ENCODE data around the gene SLC6A6. TPM values are rescaled to one million over a fixed set of nuclear protein-coding genes. Genes with fewer than 3 reads are reported as not detected.

SLC6A6 gene
- polyA plus RNA-seq, 3 donors, result 17.3 to 26.9 (median 18.8) TPM

GRCh38 chr3:14487086-14487485 is 84.7 kb downstream of the SLC6A6 start:
- DNase-seq (ENCODE audit: extremely low read depth in 1 of 11, low read depth in 9 of 11, low spot score in 4 of 11), result no peak

DNA sequence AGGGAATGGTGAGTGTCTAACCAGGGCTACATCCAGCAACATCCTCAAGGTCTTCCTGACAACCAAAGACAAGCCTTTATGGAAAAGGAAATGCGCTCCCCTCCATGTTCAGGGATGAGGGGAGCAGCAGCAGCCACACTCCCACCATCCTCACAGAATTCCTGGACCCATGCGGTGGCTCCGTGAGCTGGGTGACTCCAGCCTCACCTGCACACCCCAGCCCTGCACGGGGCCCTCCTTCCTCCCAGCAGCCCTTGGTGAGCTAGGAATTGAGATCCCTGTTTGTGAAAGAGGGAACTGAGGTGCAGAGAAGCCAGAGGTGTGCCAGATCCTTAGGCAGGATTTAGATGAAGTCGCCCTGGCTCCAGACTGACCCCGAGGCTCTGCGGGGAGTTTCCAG is 85.4 kb downstream of the SLC6A6 start:
- no peak for DNase-seq (ENCODE audit: extremely low read depth in 1 of 11, low read depth in 9 of 11, low spot score in 4 of 11)

DNA sequence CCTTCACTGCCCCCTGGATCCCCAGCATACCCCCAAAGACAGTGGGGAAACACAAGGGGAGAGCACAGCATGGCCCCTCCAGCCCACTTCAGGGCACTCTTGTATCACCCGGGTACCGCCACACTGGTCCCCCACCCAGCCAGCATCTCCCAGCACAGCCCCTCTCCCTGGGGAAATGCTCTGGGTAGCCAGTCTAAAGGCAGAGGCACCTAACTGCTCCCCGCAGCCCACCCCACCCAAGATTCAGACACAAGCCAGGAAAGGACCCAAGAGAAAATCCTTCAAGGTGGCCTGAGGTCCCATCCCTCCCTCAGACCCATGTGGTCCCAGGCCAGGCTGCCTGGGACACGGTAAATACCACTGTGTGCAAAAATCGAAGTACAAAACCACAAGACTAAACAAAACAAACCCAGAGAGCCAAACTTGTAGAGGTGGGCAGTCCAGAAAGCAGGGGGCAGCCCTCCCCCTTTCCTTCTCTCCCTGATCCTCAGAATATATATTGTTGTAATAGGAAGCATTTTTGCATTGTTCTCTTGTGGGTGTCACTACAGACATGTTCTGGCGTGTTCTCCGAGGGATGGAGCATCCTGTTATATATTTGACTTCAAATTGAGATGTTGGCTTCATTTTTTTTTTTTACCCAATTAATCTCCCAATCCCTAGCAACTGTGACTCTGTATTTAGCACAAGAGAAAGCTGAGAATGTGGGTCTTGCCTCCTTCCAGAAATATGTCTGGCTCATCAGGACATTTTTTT is 86.1 kb downstream of the SLC6A6 start:
- DNase-seq (ENCODE audit: extremely low read depth in 1 of 11, low read depth in 9 of 11, low spot score in 4 of 11), result no peak

DNA sequence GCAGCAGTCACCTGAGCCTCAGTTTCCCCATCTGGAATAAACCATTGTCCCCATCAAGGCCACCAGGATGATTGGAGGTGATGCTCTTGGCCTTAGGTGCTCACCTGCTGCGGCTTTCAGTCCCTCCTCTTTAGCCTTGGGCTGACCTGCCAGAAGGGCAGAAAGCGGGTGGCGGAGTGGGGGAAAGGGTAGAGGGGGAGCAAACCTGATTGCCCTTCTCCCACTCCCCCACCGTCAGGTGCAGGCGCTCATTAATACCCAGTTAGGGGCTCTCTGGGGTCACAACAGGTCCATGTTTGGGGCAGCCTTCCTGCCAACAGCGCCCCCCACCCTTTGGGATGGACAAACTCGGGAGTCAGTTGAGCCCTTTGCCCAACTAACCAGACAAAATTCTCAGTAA is 87.2 kb downstream of the SLC6A6 start:
- no peak for DNase-seq (ENCODE audit: extremely low read depth in 1 of 11, low read depth in 9 of 11, low spot score in 4 of 11)

DNA sequence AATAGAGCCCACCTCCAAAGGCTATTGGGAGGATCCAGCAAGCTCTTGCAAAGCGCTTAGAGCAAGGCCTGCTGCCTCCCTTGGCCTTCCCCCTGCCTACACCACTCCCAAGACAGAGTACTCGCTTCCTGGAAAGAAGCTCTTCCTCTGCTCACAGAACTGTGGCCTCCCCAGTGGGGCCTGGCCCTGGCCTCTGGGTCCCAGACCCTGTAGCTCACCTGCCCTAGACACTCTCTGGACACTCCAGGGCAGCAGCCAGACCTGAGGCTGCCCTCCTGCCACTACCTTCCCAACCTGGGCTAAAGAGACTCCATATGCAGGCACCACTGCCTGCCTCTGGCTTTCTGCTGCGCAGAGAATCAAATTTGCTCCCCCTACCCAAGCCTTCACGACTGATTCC is 87.8 kb downstream of the SLC6A6 start:
- DNase-seq (ENCODE audit: extremely low read depth in 1 of 11, low read depth in 9 of 11, low spot score in 4 of 11), result no peak

DNA sequence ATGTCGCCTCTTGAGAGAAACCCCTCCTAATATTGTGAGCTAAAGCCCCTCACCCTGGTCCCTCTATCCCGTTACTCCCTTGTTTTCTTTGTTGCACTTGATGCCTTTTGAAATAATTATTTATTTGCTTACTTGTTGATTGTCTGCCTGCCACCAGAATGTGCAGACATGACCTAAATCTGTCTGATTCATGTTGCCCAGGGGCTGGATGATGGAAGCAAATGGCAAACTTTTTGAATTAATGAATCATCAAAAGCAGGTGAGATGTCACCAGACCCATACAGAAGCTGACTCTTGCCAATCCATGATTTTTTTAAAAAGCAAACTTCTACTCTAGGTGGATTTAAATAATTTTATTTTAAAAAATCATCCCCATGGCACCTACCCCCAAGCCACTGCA is 88.4 kb downstream of the SLC6A6 start:
- DNase-seq (ENCODE audit: extremely low read depth in 1 of 11, low read depth in 9 of 11, low spot score in 4 of 11), result no peak

- DNase-seq (ENCODE audit: extremely low read depth in 1 of 11, low read depth in 9 of 11, low spot score in 4 of 11), result no peak
Measured at GRCh38 chr3:14491396-14492190, 89.2 kb downstream of the SLC6A6 start.

DNA sequence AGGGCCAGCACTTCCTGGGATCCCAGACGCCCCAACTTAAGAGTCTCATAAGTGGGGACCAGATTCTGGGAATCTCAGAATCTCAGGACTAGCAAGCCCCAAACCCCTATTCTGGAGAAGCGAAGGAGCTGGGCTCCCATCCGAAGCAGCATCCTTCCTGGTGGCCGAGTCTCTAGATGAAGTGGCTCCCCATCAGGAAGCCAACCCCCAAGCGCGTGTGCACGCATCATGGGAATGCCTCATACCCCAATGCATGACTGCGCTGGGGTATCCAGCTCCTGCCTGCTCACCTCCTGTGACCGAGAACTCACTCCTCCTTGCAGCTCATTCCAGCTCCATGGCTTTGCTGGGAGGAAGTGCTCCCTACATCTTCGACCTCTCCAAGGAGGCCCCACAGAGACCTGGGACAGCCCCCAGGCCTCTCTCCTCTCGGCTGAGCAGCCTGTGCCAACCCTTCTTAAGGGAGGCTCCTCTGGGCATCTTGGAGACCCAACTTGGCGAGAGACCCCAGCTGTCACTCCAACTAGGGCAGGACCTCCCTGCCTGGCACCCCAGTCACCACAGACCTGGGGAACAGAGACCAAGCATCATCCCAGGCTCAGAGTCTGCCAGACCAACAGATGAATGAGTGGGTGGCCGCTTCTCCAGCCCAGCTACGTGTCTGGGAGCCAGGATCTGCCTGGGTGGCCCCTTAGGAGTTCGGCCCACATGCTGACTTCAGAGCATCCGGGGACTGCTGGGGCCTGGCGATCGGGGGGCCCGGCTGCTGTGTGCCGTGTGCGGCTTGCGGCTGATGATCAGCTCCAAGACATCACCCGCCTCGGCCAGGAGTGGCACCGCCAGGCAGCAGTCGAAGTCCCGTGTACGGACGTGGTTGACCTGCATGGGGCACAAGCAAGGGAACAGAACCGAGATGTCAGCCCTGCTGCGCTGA is 90.8 kb downstream of the SLC6A6 start:
- no peak for DNase-seq (ENCODE audit: extremely low read depth in 1 of 11, low read depth in 9 of 11, low spot score in 4 of 11)

DNA sequence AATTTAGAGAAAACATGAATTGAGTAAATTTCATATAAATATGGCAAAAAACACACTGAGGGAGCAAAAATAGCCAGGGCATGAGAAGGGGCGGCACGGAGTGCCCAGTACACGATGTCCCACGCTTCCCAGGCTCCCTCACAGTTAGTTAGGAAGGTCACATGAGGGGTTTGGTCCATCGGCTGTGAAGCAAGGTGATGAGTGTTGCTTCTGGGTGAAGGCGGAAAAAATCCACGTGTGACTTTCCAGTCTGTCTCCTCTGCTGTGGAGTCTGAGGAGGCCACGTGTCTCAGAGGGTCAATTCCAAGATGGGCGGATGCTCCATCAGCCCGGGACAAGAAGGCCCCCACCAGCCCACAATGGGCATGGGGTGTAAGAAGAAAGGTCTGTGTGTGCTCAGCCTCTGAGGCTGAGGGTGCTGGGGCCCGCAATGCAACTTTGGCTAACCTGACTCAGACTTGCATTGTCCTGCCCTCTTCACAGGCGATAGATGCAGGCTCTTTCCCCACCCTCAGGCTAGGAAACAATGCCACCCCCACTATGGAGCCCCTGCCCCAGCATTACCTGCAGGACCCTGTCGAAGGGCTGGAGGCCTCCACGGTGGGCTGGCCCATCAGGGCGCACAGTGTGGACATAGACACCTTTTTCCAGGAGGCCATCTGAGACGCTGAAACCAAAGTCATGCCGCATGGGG is 92.0 kb downstream of the SLC6A6 start:
- DNase-seq (ENCODE audit: extremely low read depth in 1 of 11, low read depth in 9 of 11, low spot score in 4 of 11), result no peak

DNA sequence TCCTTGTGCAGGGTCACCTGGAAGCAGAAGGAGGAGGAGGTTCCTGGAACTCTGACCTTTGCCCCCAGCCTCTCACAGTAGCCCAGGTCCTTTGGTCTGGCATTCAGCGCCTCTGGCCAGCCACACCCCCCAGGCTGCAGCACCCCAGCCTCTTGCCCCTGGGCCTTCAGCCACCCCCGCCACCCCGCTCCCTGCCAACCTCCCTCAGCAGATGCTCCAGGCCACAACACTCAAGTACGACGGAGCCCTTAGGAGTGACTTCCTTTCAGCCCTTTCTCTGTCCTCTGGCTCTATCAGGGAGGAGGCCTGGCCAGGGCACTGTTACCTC is 92.5 kb downstream of the SLC6A6 start:
- DNase-seq (ENCODE audit: extremely low read depth in 1 of 11, low read depth in 9 of 11, low spot score in 4 of 11), result no peak

DNA sequence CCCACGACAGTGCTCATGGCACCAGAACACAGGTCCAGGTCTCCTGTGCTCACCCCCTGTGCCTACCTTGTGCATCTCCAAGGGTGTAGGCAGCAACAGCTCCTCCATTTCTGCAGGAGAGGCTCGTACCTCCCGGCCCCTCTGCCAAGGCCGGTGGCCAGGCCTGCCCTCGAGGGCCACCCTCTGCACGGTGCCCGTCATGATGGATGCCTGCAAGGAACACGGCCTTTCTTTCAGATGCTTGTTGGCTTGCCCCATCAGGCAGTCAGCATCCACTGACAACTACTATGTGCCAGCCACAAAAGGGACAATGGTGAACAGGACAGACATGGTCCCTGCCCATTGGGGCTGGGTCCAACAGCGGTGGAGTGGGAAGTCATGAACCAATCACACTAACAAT is 93.9 kb downstream of the SLC6A6 start:
- DNase-seq (ENCODE audit: extremely low read depth in 1 of 11, low read depth in 9 of 11, low spot score in 4 of 11), result no peak

GRCh38 chr3:14497321-14497720 is 94.9 kb downstream of the SLC6A6 start:
- no peak for DNase-seq (ENCODE audit: extremely low read depth in 1 of 11, low read depth in 9 of 11, low spot score in 4 of 11)

- no peak for DNase-seq (ENCODE audit: extremely low read depth in 1 of 11, low read depth in 9 of 11, low spot score in 4 of 11)
Measured at GRCh38 chr3:14502472-14502871, 100.1 kb downstream of the SLC6A6 start.

GRCh38 chr3:14503033-14503705 is 100.8 kb downstream of the SLC6A6 start:
- DNase-seq (ENCODE audit: extremely low read depth in 1 of 11, low read depth in 9 of 11, low spot score in 4 of 11), result no peak

GRCh38 chr3:14503706-14504065 is 101.3 kb downstream of the SLC6A6 start:
- no peak for DNase-seq (ENCODE audit: extremely low read depth in 1 of 11, low read depth in 9 of 11, low spot score in 4 of 11)

DNA sequence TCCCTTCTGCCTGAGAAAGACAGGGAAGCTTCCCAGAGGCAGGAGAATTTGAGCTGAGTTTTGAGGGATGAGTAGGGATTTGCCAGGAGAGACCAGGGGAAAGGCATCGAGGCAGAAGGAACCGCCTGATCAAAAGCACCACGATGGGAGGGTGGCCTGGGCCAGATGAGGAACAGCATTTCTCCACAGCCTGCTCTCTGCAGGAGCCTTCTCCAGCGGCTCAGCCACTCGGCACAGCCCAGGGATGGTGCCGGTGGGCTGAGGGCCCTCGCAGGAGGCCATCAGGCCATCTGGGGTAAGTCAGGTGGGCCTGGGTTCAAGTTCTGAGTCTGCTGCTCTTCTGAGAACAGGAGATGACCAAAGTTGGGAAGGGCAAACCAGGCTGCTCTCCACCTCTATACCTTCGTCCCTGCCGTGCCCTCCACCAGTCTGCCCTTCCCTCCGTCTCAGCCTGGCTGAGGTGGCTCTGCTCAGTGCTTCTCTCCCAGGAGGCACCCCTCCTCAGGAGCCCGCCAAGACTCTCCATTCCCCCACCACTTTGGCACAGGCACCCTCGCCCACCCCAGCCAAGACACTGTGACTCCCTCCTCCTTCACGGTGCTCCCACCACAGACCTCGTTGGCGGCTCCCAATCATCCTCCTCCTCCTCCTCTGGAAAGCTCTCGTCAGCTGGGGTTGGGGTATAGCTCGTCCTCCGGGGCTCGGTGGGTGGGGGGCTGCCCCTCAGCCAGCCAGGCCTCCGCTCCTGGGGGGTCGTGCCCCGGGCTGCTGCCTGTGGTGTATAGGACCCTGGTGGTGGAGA is 102.8 kb downstream of the SLC6A6 start:
- DNase-seq (ENCODE audit: extremely low read depth in 1 of 11, low read depth in 9 of 11, low spot score in 4 of 11), result no peak

GRCh38 chr3:14505803-14506500 is 103.5 kb downstream of the SLC6A6 start:
- DNase-seq (ENCODE audit: extremely low read depth in 1 of 11, low read depth in 9 of 11, low spot score in 4 of 11), result no peak
